SK-N-MC (cell line): ENCODE measurements around the gene PPM1L.

Source experiments
- EZH2 ChIP-seq: fragments of 200-600 bp; sonication (generic); IDR thresholded peaks from one replicate; pipeline ENCODE4 v1.6.1; 2017; ENCODE audit warnings: antibody characterized with exemption
- FOXP2 ChIP-seq: optimal IDR thresholded peaks from 2 replicates; pipeline ENCODE3; 2011; ENCODE audit warnings: mild to moderate bottlenecking, moderate library complexity; ENCODE audit not compliant: insufficient read depth; ENCODE audit errors: extremely low read length, control extremely low read depth
- POLR2AphosphoS5 ChIP-seq: IDR thresholded peaks from 2 replicates; pipeline ENCODE4 v1.6.1; 2012; ENCODE audit warnings: mild to moderate bottlenecking, low read depth, low read length, borderline replicate concordance

DNA sequence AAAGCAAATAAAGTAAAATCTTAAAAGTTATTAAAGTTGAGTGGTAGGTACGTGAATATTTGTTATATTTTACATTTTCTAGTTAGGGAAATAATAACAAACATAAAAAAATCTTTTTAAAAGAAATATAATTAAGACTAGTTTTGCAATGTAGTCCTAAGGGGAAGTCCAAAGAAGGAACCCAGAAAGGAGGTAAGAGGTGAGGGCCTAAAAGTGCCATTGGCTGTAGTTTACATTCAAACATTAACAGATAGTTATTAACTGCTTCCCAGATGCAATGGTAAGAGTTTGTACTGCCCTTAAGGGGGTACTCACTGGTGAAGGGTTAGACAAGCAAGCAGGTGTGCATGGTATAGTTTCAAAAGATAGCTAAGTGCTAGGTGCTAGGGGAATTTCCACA is 269.9 kb downstream of the PPM1L start:
- TF ChIP-seq EZH2 = no peak
- TF ChIP-seq POLR2AphosphoS5 = no peak
- no peak for TF ChIP-seq FOXP2
